Activated naive CD8-positive, alpha-beta T cell treated with anti-CD3 and anti-CD28 coated beads, Interleukin-2, amount 50 U/mL, for 24 hours (primary cell): ENCODE data around the gene GADD45A.

Source experiments
- ATAC-seq: fragments of 150-1000 bp; cut with Tn5 transposase; one replicate; pipeline ENCODE4 v1.10.0; 2021
- DNase-seq: peaks from one replicate; pipeline ENCODE4 v3.0.0; 2021
- H3K27ac Mint-ChIP-seq: one replicate; pipeline ENCODE4 v1.8.0; 2021; ENCODE audit warnings: mild to moderate bottlenecking, mixed read lengths
- H3K27me3 Mint-ChIP-seq: one replicate; pipeline ENCODE4 v1.8.0; 2021; ENCODE audit warnings: mixed read lengths
- H3K36me3 Mint-ChIP-seq: one replicate; pipeline ENCODE4 v1.8.0; 2021; ENCODE audit warnings: low read depth, mixed read lengths
- H3K4me1 Mint-ChIP-seq: one replicate; pipeline ENCODE4 v1.8.0; 2021; ENCODE audit warnings: mixed read lengths
- H3K4me3 Mint-ChIP-seq: one replicate; pipeline ENCODE4 v1.8.0; 2021; ENCODE audit warnings: mild to moderate bottlenecking, moderate library complexity, mixed read lengths
- H3K9me3 Mint-ChIP-seq: one replicate; pipeline ENCODE4 v1.8.0; 2021; ENCODE audit warnings: mixed read lengths

The GADD45A gene

GRCh38 chr1:67690018-67690363, 5.0 kb downstream of the GADD45A start:
- peaks cover 22% of the 10 kb centered on the region for H3K36me3 Mint-ChIP-seq
- no peak overlapping the region for H3K4me3 Mint-ChIP-seq
- H3K27me3 Mint-ChIP-seq, result no peaks in the 10 kb centered on the region
- peaks cover 19% of the 10 kb centered on the region for H3K4me1 Mint-ChIP-seq
- no peak for ATAC-seq
- DNase-seq, result no peak
- no peaks in the 10 kb centered on the region for H3K9me3 Mint-ChIP-seq
- H3K27ac Mint-ChIP-seq, result no peak overlapping the region

GRCh38 chr1:67690411-67690810, 5.4 kb downstream of the GADD45A start:
- no peak overlapping the region for H3K4me3 Mint-ChIP-seq
- ATAC-seq (no peak), DNase-seq (no peak)

GRCh38 chr1:67691712-67692111, 6.7 kb downstream of the GADD45A start:
- no peaks in the 10 kb centered on the region for H3K9me3 Mint-ChIP-seq
- H3K36me3 Mint-ChIP-seq, result peaks cover 18% of the 10 kb centered on the region
- H3K27me3 Mint-ChIP-seq, result no peaks in the 10 kb centered on the region

More at GRCh38 chr1:67690411-67690810, 5.4 kb downstream of the GADD45A start:
- Mint-ChIP-seq H3K27me3 (no peaks in the 10 kb centered on the region), H3K27ac (no peak overlapping the region), H3K9me3 (no peaks in the 10 kb centered on the region), H3K4me1 (peaks cover 17% of the 10 kb centered on the region), H3K36me3 (peaks cover 21% of the 10 kb centered on the region)

GRCh38 chr1:67695963-67696362, 11.0 kb downstream of the GADD45A start:
- H3K4me1 Mint-ChIP-seq, result peaks cover 15% of the 10 kb centered on the region
- H3K27ac Mint-ChIP-seq, result no peak overlapping the region
- no peak for DNase-seq
- no peaks in the 10 kb centered on the region for H3K9me3 Mint-ChIP-seq
- no peak overlapping the region for H3K4me3 Mint-ChIP-seq
- no peak for ATAC-seq
- H3K36me3 Mint-ChIP-seq, result no peaks in the 10 kb centered on the region
- H3K27me3 Mint-ChIP-seq, result no peaks in the 10 kb centered on the region

More at GRCh38 chr1:67691712-67692111, 6.7 kb downstream of the GADD45A start:
- no peak overlapping the region for H3K27ac Mint-ChIP-seq
- DNase-seq (no peak), ATAC-seq (no peak)
- peaks cover 17% of the 10 kb centered on the region for H3K4me1 Mint-ChIP-seq
- H3K4me3 Mint-ChIP-seq, result no peak overlapping the region

- no peaks in the 10 kb centered on the region for H3K36me3 Mint-ChIP-seq
- peaks cover 22% of the 10 kb centered on the region for H3K4me1 Mint-ChIP-seq
- no peaks in the 10 kb centered on the region for H3K27me3 Mint-ChIP-seq
- DNase-seq, result no peak
- H3K9me3 Mint-ChIP-seq, result no peaks in the 10 kb centered on the region
- no peak for ATAC-seq
- H3K4me3 Mint-ChIP-seq, result no peak overlapping the region
- H3K27ac Mint-ChIP-seq, result no peak overlapping the region
Observed at GRCh38 chr1:67696708-67697107, 11.7 kb downstream of the GADD45A start.

- no peaks in the 10 kb centered on the region for H3K27me3 Mint-ChIP-seq
- ATAC-seq (no peak), DNase-seq (no peak)
- H3K4me1 Mint-ChIP-seq, result peaks cover 22% of the 10 kb centered on the region
- peak overlapping the region; percentile 16 for H3K27ac Mint-ChIP-seq
- no peaks in the 10 kb centered on the region for H3K9me3 Mint-ChIP-seq
- H3K36me3 Mint-ChIP-seq, result no peaks in the 10 kb centered on the region
- H3K4me3 Mint-ChIP-seq, result no peak overlapping the region
Observed at GRCh38 chr1:67700220-67700619, 15.2 kb downstream of the GADD45A start.

GRCh38 chr1:67700692-67701410, 15.8 kb downstream of the GADD45A start:
- no peaks in the 10 kb centered on the region for H3K9me3 Mint-ChIP-seq
- H3K27me3 Mint-ChIP-seq, result no peaks in the 10 kb centered on the region
- ATAC-seq (peak; percentile 98), DNase-seq (peak; percentile 34)
- H3K27ac Mint-ChIP-seq, result peak overlapping the region; percentile 16
- H3K4me3 Mint-ChIP-seq, result no peak overlapping the region
- H3K4me1 Mint-ChIP-seq, result peaks cover 20% of the 10 kb centered on the region
- no peaks in the 10 kb centered on the region for H3K36me3 Mint-ChIP-seq

GRCh38 chr1:67701876-67702275, 16.9 kb downstream of the GADD45A start:
- Mint-ChIP-seq H3K27me3 (no peaks in the 10 kb centered on the region), H3K27ac (no peak overlapping the region), H3K4me1 (peaks cover 19% of the 10 kb centered on the region), H3K9me3 (no peaks in the 10 kb centered on the region), H3K4me3 (no peak overlapping the region), H3K36me3 (no peaks in the 10 kb centered on the region)
- ATAC-seq, result no peak
- DNase-seq, result no peak

GRCh38 chr1:67704351-67704750, 19.4 kb downstream of the GADD45A start:
- no peak for DNase-seq
- no peaks in the 10 kb centered on the region for H3K27me3 Mint-ChIP-seq
- ATAC-seq, result no peak

GRCh38 chr1:67705735-67706453, 20.9 kb downstream of the GADD45A start:
- Mint-ChIP-seq H3K9me3 (no peaks in the 10 kb centered on the region), H3K36me3 (no peaks in the 10 kb centered on the region), H3K4me1 (peaks cover 7% of the 10 kb centered on the region), H3K4me3 (no peak overlapping the region), H3K27ac (no peak overlapping the region), H3K27me3 (no peaks in the 10 kb centered on the region)
- no peak for DNase-seq
- no peak for ATAC-seq

More at GRCh38 chr1:67704351-67704750, 19.4 kb downstream of the GADD45A start:
- H3K4me3 Mint-ChIP-seq, result no peak overlapping the region
- H3K27ac Mint-ChIP-seq, result no peak overlapping the region
- no peaks in the 10 kb centered on the region for H3K9me3 Mint-ChIP-seq
- no peaks in the 10 kb centered on the region for H3K36me3 Mint-ChIP-seq
- peaks cover 18% of the 10 kb centered on the region for H3K4me1 Mint-ChIP-seq

- no peak overlapping the region for H3K4me3 Mint-ChIP-seq
- no peaks in the 10 kb centered on the region for H3K9me3 Mint-ChIP-seq
- ATAC-seq (no peak), DNase-seq (no peak)
- H3K27ac Mint-ChIP-seq, result no peak overlapping the region
- H3K4me1 Mint-ChIP-seq, result no peaks in the 10 kb centered on the region
- H3K36me3 Mint-ChIP-seq, result no peaks in the 10 kb centered on the region
- H3K27me3 Mint-ChIP-seq, result no peaks in the 10 kb centered on the region
Observed at GRCh38 chr1:67708606-67709005, 23.6 kb downstream of the GADD45A start.

GRCh38 chr1:67710417-67710816, 25.4 kb downstream of the GADD45A start:
- Mint-ChIP-seq H3K9me3 (no peaks in the 10 kb centered on the region), H3K27ac (no peak overlapping the region), H3K27me3 (no peaks in the 10 kb centered on the region), H3K4me3 (no peak overlapping the region), H3K4me1 (no peaks in the 10 kb centered on the region), H3K36me3 (no peaks in the 10 kb centered on the region)
- DNase-seq, result no peak
- ATAC-seq, result no peak

GRCh38 chr1:67711158-67711854, 26.3 kb downstream of the GADD45A start:
- H3K9me3 Mint-ChIP-seq, result no peaks in the 10 kb centered on the region
- no peak overlapping the region for H3K27ac Mint-ChIP-seq
- no peak for DNase-seq
- ATAC-seq, result no peak
- no peak overlapping the region for H3K4me3 Mint-ChIP-seq
- no peaks in the 10 kb centered on the region for H3K36me3 Mint-ChIP-seq
- no peaks in the 10 kb centered on the region for H3K4me1 Mint-ChIP-seq
- H3K27me3 Mint-ChIP-seq, result no peaks in the 10 kb centered on the region

GRCh38 chr1:67711855-67712212, 26.8 kb downstream of the GADD45A start:
- no peaks in the 10 kb centered on the region for H3K27me3 Mint-ChIP-seq
- H3K9me3 Mint-ChIP-seq, result no peaks in the 10 kb centered on the region
- ATAC-seq (no peak), DNase-seq (no peak)
- no peaks in the 10 kb centered on the region for H3K4me1 Mint-ChIP-seq
- no peak overlapping the region for H3K27ac Mint-ChIP-seq
- H3K36me3 Mint-ChIP-seq, result no peaks in the 10 kb centered on the region
- no peak overlapping the region for H3K4me3 Mint-ChIP-seq
